NOMO-1 (cell line): ENCODE results near the gene SIK1.
"Not testable (repeated sequence)": the region's sequence is repeated elsewhere in the genome, so short reads cannot be mapped to it uniquely, and the experiment has no call there.

ENCODE experiments used
- DNase-seq, 2 experiments: peaks; one replicate each; lab custom pipeline; 2025; ENCODE audit not compliant: unreplicated experiment in 2 of 2; lab: John Stamatoyannopoulos, UW

SIK1 gene

DNA sequence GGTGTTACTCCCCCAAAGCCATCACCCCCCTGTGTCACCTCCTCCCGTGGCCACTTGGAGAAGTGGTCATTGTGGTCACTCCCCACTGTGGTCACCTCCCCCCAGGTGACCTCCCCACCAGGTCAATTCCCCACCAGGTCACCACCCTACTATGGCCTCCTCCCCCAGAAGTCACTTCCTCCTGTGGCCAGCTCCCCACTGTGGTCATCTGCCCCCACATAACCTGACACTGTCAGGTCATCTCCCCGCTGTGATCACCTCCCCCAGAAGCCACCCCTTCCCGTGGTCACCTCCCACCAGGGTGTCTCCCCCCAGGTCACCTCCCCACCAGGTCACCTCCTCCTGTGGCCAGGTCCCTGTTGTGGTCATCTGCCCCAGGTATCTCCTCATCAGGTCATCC is 28.9 kb downstream of the SIK1 start:
- not testable (repeated sequence) for DNase-seq

GRCh38 chr21:43397439-43397808 is 29.5 kb downstream of the SIK1 start:
- DNase-seq = not testable (repeated sequence)

GRCh38 chr21:43396788-43397438 is 30.0 kb downstream of the SIK1 start:
- not testable (repeated sequence) for DNase-seq

- DNase-seq = not testable (repeated sequence)
These were observed 43.6 kb downstream of the SIK1 start for GRCh38 chr21:43383351-43383750.

DNA sequence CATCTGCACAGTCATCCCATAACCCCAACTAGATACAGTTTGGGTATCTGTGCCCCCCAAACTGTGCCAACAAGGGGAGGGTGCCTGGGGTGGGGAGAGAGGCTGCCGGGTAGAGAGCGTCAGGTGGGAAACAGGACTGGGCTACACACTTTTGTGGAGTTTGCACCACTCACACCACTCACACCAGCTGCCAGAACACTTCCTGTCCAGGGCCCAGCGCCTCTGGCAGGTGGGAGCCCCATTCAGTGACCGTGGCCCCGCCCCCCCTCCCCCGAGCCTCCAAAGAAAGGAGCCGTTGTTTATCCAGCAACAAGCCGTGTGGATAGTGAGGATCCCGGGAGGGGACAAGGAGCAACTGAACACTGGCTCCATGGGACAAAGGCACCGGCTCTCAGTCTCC is 44.0 kb downstream of the SIK1 start:
- not testable (repeated sequence) for DNase-seq

GRCh38 chr21:43380852-43381533 is 45.9 kb downstream of the SIK1 start:
- DNase-seq = not testable (repeated sequence)

DNA sequence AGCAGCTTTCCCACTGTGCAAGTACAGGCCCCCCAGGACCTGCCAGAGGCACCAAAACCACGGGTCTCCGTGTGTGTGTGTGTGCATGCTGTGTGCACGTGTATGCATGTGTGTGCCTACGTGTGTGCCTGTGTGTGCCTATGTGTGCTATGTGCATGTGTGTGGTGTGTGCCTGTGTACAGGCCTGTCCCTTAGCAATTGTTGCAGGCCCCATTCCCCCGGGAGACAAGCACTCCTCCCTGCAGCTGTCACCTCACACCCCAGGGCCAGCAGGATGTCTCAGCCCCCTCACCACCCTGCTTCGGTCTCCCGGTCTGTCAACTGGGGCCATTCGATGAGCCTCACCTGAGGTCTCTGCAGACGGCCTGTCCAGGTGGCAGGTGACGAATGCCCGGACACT is 46.6 kb downstream of the SIK1 start:
- DNase-seq = not testable (repeated sequence)

DNA sequence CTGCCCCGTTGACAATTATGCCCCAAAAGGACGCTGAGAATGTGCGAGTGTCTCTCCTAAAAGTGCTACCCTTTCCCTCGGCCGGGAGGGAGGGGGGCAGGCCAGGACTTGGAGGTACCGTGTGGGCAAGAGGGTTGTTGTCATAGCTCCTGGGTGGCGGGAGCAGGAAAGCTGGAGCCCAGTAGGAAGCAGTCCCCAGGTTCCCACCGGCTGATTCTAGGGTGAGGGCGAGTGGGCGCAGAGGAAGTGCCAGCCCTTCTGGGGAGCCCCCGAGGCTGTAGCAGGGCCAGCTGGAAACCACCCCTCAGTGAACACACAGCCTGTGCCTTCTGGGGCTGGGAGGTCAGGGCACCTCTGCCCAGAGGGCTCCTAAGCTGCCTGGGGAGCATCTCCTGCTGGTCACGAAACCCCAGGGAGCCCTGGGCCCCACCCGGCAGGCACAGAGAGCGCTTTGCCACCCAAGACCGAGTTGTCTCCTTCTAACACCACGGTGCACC is 47.3 kb downstream of the SIK1 start:
- DNase-seq = not testable (repeated sequence)

DNA sequence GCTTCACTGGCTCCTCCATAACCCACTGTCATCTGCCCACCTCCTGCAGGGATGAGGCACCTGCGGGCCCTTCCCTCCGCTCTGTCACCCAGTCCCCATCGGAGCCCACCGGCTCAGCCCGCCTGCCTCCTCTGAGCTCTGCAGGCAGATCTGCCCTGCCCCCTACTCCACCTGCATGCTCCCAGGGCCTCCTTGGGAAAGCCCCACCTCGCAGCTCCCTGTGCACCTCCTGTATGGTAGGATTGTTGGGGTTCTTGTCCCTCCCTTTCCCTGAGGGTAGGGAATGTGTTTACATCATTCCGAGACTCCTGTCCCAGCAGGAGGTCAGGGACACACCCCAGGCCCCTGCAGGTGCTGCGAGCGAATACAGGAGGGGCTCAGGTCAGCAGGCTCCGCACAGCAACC is 50.5 kb downstream of the SIK1 start:
- no peak for DNase-seq

DNA sequence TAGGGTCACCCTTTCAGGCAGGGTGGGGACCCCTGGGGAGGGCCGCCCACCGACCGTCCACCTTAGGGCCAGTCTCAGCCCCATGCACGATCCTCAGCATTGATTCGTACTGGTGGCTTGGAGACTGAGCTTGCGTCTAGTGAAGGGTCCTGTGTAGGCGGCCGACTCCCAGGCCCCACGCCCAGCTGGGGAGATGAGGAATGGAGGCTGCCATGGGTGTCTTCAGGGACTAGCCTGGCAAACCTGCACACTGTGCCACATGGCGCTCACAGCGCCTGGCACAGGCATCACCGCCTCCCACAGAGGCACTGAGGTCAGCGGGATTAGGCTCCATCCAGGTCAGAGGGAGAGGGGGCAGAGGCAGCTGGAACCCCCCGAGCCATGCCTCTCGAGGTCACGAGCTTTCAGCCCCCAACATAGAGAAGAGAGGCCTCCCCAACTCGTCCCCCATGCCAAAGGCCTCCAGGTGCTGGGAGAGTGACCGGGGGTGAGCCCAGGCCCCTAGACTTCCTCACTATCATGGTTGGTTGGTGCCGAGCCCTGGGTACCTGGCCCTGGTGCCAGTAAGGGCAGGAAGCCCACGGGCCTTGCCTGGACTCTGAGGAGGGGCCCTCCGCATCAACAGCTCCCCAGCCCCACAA is 51.0 kb downstream of the SIK1 start:
- no peak for DNase-seq

DNA sequence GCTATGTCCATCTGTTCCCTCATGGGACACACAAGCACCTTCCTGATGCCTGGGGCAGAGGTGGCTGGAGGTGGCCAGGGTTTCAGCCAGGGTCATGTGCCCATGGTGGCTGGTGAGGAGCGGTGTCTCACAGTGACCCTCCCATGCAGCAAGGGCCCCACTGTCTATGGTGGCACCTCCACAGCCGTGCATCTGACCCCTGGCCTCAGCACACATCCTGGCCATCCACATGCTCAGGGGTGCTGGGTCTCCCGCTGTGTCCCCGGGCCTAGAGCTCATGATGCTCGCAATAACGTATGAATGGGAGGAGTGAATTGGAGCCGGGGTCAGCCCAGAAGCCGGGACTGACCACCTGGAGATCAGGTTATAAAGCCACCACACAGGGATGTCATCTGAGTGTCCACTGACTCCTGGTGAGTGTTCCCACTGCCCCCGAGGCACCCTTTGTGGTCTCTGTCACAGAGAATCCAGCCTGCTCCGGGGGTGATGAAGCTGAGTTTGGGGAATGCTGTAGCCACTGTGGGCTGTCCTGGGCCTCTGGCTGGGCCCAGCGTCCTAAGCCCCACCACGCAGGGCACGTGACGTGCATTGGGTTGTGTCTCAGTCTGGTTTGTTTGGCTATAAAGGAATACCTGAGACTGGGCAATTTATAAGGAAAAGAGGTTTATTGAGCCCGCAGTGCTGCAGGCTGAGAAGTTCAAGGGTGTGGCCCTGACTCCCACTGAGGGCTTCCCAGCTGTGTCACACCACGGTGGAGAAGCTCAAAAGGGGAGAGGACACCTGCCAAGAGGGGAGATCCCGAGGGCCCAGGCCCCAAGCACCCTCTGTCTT is 51.7 kb downstream of the SIK1 start:
- DNase-seq = no peak

- no peak for DNase-seq
These were observed 52.6 kb downstream of the SIK1 start for GRCh38 chr21:43374228-43374885.

GRCh38 chr21:43373362-43374227 is 53.3 kb downstream of the SIK1 start:
- DNase-seq = no peak

DNA sequence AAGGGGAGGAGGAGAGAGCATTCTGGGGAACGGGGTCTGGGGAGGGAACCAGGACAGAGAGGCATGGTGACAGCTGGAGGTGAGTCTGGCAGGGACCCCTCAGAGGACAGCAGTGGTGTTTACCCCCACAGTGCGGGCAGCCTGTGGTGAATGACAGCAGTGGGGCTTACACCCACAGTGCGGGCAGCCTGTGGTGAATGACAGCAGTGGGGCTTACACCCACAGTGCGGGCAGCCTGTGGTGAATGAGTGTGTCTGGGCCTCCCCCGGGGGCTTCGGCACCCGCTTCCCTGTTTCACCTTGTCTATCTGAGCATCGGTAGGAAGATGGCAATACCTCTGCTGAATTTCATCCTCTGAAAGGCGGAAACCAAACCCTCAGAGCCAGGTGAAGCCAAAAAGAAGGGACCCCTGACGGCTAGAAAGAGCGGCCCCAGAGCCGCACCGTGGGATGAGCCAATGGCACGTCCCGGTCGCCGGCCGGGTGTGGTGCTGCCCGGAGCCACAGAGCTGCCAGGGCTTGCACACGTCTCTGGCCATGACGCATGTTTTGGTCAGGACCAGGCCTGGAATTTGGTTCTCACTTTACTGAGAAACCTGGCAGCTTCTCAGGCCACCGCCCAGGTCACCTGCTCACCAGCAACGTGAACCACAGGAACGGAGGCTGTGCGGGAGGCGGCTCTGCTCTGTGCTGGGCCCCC is 54.1 kb downstream of the SIK1 start:
- DNase-seq = no peak

GRCh38 chr21:43371786-43372185 is 55.1 kb downstream of the SIK1 start:
- DNase-seq = no peak

DNA sequence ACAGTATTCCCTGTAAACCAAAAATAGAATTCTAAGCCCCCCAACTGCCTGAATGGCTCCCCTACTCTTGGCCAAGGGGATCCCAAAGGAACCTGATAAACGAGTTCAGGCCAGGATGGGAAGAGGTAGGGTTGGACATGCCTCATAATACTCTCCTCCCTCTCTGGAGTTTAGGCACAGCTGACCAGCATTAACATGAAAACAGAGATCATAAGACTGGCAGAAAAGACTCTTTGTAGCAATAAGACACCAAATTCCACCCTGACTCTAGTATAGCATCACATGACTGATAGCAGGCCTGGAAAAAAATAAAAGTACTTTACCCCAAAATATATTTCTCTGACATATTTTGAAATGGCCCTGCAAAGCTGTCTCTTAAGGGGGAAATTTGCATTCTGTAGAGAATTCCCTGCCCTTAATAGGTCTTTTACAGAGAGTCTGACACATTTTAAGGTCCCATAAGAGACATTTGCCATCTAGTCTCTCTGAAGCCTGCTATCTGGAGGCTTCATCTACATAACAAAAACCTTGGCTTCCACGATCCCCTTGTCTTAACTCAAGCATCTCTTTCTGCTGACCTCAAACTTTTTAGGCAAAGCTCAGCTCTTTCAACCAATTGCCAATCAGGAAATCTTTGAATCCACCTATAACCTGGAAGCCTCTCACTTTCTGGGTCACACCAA is 55.9 kb downstream of the SIK1 start:
- DNase-seq = no peak

DNA sequence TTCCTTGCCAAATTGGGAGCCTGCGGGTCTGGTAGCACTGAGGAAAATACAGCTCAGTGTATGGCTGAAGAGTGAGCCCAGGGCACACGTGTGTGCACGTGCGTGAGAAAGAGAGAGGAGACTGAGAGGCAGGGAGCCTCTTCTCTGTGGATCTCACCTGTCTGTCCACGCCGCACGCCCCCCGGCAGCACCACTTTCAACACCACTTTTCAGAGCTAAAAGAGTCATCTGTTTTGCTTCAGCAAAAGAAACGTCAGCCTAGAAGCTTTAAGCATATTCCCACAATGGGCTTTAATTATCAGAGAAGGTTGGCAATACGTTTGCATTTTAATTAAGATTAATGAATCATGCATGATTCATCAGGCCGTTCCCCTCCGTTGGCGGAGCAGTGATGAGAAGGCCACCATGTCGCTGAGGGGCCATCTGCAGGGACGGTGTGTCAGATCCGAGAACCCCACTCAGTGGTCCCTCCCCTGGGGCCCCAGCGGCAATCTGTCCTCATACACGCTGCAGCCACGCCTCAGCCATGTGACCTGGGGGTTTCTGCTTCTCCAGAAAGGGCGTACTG is 56.8 kb downstream of the SIK1 start:
- no peak for DNase-seq

DNA sequence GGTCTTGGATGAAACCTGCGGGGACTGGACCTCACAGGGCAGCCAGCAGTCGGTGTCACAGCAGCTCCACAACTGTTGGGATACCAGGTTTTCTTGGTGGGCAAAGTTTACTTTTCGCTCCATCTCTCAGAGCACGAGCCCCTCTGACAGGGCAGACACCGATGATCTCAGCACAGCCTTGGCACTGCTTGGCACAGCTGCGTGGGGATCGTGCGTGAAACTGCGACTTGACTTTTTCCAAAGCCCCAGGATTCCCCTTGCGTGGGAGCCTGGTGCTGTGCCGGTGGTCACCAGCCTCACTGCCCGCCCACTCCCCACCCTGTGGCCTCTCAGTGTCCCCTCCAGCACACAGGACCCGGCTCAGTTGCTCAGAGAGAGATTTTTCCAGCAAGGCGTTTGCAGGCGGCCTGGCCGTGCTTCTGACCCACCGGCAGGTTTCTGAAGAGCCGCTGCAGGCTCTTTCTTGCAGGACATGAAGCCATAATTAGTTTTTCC is 57.3 kb downstream of the SIK1 start:
- no peak for DNase-seq
